ENCODE measurements around the gene MEGF9.

Gene MEGF9

DNA sequence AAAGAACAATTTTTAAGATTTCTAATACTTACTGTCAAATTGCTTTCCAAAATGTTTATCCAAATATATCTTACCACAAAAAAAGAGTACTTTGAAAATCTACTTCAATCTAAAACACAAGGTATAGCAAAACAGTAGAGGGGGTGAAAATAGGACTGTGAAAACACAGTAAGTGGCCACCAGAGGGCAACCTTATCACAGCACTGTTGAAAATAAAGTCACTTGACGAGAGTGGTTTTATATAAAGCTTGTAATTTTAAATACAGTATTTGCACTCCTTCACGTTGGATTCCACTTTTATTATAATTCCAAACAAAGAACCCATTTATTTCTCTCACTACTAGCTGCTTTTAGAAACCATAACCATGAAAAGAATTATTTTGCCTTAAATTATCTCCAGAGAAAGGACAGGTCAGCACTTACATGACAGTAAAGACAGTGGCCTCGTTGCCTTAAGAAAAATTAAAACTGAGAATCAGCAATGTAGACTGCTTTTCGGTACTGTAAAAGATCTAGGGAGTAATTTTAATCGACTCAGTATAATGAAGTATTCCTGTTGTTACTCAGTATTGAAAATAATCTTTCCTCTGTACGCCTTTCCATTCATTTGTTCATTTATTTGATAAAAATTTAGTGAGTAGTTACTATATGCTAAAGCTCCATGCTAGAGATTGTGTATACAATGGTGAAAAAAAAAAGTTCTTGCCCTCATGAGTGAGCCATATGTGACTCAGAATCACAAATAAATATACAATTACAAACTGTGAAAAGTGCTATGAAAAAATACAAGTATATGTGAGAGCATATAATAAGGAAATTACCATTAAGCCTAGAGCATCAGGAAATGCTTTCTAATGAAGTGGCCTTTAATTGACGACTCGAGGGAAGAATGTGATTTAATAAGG, 94.3 kb downstream of the MEGF9 start:
- peak; percentile 31 to 87 (median 57) for DNase-seq

DNA sequence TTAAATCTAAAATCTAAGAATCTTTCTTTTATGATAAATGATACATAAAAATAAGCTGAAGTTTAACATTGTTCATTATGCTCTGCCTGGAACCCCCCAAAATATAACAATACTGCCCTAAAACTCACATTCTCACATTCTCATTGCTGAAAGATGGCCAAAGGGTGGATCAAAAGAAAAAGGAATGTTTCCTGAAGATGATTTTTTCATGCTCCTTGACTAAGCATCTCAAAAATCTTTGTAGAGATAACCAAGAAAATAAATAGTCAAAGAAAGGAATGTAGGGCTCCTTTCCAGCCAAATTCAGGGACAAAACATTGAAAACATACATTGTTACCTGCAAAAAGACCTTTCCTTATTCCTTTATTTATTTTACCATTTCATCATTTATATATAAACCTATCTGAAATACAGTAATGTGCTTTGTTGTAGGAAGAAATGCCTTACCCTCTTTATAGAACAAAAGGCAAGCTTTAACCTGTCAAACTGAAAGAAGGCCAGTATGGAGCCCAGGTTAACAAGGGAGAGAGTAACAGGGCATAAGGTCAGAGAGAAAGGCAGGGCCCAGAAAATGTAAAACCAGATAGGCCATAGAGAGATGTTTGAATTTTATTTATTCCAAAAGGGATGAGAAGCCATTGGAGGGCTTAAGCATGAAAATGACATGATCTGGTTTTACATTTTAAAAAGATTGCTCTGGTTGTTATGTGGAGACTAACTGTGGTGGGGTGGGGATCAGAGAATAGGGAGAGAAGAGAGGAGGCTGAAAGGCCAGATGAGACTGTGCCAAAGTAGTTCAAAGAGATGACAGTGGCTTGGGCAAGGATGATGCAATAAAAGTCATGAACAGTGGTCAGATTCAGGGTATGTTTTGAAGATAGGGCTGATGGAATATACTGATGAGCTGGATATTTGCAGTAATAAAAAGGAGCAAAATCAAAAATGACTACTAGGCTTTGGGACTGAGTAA, 97.0 kb downstream of the MEGF9 start:
- no peak for DNase-seq

DNA sequence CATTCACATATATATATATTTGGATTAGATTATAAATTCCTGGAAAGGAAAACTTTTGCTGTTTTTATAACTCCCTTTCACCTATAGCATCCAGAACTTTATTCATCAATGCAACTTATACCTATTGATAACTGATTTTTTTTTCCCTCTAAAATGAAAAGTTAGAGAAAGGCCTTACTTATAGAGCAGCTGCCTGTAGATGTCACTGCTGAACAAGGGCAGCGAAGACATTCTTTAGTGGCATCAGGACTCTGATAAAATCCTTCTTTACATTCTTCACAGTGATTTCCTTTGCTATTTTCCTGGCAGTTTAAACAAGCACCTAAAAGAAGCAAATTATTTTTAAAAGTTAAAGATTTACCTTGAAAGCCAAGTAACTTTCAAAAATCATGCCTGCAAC, 102.1 kb downstream of the MEGF9 start:
- DNase-seq: peak in 1 of 3 experiments; percentile 13

DNA sequence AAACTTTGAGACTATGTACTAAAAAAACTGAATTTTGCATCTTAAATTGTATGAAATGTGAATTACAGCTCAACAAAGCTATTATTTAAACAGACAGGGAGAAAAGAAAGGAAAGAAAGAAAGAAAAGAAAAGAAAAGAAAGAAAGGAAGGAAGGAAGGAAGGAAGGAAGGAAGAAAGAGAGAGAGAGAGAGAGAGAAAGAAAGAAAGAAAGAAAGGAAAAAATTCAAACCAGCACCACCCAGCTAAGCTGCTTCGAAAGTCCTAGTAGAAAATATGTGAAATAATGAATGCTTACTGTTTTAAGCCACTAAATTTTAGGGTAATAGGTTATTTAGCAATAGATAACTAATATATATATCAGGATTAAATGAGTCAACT, 102.6 kb downstream of the MEGF9 start:
- no peak for DNase-seq

DNA sequence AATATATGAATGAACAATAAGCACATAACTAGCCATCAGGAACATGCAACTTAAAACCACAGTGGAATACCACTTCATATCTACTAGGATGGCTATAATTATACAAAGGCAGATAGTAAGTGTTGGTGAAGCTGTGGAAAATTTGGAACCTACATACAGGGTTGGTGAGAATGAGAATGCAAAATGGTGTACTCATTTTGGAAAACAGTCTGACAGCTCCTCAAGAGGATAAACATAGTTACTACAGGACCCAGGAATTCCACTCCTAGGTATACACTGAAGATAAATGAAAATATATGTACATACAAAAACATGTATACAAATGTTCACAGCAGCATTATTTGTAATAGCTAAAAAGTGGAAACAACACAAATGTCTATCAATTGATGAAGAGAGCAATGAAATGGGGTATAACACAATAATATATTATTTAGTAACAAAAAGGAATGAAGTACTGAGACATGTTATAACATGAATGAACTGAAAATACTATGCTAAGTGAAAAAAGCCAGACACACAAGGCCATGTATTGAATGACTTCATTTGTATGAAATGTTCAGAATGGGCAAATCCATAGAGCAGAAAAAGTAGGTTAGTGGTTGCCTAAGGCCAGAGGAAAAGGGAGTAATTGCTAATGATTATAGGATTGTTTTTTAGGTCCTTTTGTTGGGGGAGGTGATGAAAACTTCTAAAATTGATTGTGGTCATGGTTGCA, 103.1 kb downstream of the MEGF9 start:
- peak in 1 of 3 experiments; percentile 32 for DNase-seq

DNA sequence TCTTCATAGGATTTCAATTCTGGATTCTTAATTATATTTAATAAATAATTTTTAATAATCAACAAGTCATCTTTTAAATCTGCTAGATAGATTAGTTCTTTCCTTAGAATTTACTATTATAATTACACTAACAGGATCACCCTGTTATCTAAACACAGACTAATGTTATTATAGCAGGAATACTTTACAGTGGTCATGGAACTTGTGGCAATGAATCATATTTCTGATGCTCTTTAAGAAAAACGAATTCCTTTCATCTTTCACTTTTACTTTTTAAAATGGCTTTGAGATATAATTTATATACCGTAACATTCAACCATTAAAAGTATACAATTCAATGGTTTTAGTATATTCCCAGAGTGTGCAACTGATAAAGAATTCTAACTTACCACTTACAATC, 104.6 kb downstream of the MEGF9 start:
- DNase-seq: no peak

DNA sequence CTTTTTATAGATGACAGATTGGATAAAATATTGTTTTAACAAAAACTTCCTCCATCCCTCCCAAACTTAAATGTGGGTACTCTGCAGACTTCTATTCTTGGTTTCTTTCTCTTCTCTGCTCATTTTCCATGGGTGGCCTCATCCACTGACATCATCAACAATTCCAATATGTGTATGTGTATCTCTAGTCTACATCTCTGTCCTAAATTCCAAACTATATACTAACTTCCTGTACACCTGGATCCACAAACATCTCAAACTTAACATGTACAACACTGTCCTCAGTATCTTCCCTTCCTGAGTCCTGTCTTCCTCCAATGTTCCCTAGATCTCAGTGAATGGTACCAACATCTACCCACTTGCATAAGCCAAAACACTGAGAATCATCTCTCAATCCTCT, 105.8 kb downstream of the MEGF9 start:
- no peak for DNase-seq

DNA sequence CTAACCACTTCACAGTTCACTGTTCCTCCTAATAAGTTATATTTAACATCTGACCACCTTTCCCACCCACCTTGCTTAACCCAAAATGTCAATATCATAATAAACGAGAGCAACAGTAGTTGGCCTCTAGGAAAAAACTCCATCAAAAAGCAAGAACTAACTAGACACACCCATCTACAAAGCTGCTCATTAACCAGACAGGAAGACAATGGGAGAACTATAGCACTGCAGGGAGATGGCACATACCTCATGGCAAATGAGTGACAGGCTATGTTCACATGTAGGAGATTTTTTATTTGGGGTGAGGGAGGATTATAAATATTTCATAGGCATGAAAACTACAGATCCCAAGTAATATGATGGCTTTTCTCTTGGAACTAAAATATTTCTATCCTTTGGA, 110.7 kb downstream of the MEGF9 start:
- DNase-seq: peak in 1 of 3 experiments; percentile 37

DNA sequence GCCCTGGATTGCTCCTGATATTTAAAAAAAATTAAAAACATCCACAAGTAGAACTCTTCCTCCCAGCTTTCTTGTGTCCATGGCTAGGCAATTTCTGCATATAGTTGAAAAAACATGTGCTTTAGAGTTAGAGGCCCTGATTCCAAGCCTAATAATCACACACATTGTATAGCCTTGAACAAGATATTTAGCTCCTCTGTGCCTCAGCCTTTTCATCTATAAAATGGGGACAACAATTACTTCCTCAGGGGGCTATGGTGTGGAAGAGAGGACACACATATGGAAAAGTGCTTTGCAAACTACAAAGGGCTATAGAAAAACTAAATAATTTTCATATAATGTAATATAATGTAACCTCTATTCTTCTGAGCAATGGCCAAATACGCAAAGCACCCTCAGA, 111.3 kb downstream of the MEGF9 start:
- DNase-seq: no peak

DNA sequence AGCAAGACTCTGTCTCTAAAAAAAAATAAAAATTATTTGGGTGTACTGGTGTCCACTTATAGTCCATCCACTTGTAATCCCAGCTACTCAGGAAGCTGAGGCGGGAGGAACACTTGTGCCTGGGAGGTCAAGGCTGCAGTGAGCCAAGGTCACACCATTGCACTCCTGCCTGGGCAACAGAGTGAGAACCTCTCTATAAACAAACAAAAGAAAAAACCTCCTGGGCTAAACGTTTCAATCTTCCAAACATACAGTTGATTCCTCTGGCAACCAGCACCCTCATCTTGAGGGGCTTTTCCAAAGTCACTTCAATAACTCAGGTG, 120.4 kb downstream of the MEGF9 start:
- DNase-seq: no peak

DNA sequence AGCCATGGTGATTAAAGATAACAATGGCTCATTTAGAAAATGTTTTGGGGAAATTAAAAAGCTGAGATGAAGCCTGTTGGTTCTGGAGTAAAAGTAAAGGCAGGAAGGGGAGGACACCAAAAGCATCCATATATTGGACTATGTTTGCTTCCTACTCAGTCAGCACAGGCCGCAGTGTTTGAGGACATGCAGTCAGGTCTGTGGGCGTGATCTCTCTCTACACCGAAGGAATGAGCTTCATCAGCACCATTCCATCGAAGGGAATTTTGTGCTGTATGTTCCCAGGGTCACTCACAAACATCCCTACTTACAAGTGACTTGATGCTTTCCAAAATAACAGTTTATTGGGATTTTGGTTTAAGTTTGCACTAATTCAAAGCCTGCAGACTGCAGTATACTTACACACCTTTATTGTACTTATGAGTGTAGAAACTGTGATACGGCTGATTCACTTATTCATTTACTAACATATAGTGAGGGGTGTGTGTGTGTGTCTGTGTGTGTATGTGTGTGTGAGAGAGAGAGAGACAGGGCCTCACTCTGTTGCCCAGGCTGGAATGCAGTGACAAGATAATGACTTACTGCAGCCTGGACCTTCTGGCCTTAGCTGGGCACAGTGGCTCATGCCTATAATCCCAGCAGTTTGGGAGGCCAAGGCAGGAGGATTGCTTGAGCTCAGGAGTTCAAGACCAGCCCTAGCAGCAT, 120.9 kb downstream of the MEGF9 start:
- no peak for DNase-seq

DNA sequence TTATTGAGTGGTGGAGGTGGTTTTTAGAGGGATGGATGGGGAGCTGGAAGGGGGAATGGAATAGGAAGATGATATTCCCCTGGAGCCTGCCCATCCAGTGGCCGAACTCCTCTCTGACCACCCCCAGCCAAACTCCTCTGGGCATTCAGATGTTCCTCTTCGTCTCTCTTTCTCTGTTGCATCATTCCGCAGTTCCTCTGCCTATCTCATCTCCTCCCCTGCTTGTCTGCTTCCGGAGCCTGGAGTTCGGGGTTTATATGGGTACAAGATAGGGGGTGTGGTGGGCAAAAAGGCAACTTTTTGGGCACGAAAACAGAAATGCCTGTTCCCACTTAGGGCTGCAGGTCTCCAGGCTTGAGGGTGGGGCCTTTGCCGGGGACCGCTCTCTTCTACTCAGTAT, 122.1 kb downstream of the MEGF9 start:
- no peak for DNase-seq

DNA sequence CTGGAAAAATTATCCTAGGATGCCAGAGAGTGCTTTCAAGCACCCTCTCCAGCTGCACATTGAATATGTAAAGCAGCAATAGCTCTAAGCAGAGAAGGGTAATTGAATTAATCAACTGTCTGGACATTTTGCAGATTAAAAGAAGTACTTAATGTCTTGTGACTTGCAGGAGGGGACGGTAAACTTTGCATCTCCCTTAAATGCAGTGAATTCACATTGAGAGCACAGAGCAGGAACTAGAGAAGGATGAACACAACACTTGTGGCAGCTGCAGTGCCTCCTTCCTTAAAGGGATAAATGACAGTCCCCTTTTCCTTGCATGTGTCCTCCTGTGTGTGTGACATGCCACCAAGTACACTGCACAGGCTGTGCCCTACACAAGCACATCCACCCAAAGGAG, 126.9 kb downstream of the MEGF9 start:
- peak in 2 of 3 experiments; percentile 7 to 28 for DNase-seq

DNA sequence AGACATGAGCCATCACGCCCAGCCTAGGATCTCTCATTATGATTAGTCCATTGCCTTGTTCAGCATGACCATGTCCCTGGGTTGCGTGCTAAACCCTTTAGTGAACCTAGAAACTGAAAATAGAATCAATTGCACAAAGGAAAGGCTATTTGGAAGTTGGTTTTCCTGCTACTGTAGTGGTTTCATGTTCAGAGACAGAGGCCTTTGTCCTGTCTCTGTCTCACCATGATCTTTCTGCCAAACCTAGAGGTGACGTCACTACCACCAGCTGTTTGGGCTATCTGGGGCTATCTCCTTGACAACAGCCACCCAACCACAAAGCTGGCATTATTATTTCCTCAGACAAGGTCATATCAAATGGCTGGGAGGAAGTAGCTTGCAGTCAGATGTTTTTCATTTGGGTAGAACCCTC, 130.3 kb downstream of the MEGF9 start:
- peak; percentile 13 to 65 (median 48) for DNase-seq

DNA sequence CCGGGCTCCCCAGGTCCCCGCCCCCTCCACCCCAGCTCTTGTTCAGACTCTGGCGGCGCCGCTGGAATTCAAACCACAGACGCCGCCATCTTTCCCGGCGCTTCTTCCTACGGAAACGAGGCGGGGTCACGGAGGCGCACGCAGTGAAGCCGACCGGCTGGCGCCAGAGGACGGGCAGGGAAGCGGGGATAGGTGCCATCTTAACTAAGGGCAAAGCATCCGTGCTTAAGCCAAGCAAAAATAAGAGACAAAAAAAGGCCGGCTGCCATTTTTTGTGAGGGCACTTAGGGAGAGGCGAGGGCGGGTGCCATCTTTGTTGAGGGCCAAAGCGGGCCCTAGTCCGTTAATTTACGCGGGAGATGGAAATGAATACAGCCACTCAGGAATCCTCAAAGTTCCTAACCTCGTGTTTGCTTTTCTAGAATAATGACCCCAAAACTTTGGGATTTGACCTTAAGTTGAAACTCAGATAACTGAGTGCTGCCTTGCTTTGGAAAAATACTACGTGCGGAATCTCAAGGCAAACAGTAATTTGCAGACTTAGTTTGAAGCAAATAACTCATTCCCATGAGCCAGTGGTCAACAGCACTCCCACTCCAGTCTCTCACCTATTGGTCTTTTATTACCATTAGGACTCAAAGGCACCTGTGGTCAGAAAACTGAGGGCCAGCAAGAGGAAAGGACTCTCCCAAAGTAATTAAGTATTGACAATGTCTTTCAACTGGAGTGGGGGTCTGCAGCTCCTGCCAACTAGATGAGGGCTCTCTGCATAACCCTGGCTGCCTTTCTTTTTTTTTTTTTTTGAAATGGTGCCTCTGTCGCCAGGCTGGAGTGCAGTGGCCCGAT, 134.0 kb downstream of the MEGF9 start, which contains the start of gene CDK5RAP2:
Gene CDK5RAP2, minus strand, starts transcription at position 117 of the 846 bp plus-strand sequence. CDS start 189 bp downstream, outside the sequence.
- peak; percentile 94 to 99 (median 98) for DNase-seq

DNA sequence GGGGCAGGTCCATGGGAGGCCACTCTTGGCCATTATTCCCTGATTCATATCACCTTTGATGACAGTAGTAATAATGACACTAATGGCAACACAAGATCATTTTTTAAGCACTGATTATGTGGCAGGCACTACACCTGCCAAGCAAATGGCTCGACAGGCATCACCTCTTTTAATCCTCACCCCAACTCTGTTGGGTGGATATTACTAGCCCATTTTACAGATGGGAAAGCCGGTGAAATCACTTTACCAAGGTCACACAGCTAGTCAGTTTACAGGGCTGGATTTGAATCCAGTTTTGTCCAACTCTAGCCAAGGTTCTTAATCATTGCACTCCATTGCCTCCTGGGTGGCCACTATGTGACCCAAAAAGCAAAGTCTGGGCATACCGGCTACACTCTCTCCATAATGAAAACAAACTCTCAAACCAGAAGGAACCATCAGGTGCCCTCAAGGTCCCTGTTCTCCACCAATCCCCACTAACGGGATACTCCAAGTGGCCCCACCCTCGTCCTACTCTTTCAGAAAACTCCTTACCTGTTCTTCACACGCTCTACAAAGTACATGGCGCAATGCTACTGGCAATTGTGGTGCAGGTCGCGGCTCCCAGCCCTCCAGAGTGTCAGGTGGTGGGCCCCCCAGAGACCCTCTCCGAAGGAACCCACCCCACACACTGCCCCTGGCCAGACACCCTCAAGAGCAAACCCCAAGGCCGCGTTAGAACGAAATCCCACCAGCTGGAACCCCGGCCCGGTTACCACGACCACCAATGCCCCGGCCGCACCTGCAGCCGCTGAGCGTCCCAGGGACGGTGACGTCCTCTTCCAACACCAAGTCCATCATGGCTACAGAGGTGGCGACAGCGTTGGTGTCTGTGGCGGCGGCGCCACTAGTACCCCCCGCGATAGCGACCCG, 134.9 kb downstream of the MEGF9 start:
- DNase-seq: peak in 1 of 3 experiments; percentile 72

DNA sequence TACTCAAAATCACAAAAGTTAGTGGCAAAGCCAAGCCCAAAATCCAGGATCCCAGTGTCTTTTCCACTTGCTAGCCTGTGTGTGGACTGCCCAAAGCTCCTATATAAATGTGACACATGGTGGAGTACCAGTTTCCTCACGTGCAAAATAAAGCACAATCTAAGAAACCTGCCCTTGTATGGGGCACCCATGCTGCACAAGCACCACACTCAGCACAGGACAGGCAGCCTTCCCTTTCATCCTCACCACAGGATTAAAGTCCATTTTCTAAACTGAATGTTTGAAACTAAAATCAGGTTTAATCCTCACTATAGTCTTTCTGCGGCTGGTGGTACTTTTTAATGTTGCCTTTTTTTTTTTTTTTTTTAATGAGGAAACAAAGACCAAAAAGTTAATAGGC, 139.8 kb downstream of the MEGF9 start:
- DNase-seq: no peak

DNA sequence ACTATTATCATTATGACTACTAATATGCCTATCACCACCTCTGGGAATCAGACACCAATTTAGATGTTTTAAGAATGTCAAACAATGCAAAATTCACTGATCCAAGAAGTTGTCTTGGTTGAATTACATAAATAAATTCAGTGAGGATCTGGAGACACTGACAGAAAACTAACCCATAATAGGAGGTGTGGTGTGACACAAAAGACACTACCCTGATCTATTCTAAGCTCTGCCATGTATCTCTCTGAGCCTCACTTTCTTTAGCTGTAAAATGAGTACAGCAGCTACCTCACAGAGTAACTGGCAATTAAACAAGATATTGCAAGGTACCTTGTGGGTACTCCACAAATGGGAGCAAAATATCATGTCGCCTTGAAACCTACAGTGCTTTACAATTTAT, 141.8 kb downstream of the MEGF9 start:
- no peak for DNase-seq

DNA sequence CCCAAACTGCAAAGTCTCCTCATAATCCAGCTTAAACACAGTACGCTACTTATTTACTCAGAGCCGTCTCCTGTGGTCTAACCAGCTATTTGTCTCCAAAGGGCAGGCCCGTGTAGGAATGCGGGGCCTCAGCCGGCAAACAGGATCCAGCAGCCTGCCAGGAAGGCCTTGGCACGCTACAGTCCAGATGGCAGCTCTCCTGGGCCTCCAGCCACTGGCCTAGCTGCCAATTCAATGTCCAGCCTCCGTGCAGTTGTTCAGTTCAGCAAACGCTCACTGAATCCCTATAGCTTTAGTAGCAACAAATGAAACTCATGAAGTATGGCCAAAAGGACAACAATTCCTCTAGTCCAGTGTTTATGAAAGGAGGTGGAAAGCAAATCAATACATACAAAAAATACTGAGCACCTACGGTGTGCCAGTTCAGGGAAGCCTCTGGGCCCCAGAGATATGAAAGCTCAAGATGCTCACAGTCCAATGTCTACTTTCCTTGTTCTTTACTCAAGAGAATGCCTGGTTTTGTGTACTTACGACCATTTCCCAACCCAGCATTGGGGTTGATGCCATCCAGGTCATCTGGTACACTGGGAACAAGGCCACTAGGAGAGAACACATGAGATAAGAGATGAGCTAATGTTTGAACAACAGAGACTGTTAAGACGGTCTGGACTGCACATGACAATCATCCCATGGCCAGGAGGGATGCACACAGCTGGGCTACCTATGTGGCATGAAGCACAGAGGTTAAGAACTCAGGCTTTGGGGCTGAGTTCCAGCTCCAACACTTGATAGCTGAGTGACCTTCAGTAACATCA, 142.6 kb downstream of the MEGF9 start:
- DNase-seq: no peak
